GM18870 (cell line): ENCODE measurements around the gene HGFAC.

Experiments used
- ATAC-seq: cut with Tn5 transposase; IDR thresholded peaks from one replicate; pipeline ENCODE4 v1.9.1; 2021; ENCODE audit warnings: moderate library complexity; ENCODE audit not compliant: unreplicated experiment

The HGFAC gene

GRCh38 chr4:3441501-3442459, at the start of gene HGFAC:
HGFAC (plus strand) TSS chr4:3441968; CDS start chr4:3442002, 34 bp downstream.
- no peak for ATAC-seq

- ATAC-seq = no peak
These were observed 49.4 kb upstream of the HGFAC start for GRCh38 chr4:3392321-3392720.

GRCh38 chr4:3393171-3393570, 48.6 kb upstream of the HGFAC start:
- no peak for ATAC-seq

GRCh38 chr4:3396600-3396999, 45.2 kb upstream of the HGFAC start:
- no peak for ATAC-seq

- ATAC-seq = no peak
These were observed 44.6 kb upstream of the HGFAC start for GRCh38 chr4:3397128-3397527.

- ATAC-seq = no peak
These were observed 42.2 kb upstream of the HGFAC start for GRCh38 chr4:3399277-3400194.

- no peak for ATAC-seq
These were observed 40.2 kb upstream of the HGFAC start for GRCh38 chr4:3401436-3402171.

DNA sequence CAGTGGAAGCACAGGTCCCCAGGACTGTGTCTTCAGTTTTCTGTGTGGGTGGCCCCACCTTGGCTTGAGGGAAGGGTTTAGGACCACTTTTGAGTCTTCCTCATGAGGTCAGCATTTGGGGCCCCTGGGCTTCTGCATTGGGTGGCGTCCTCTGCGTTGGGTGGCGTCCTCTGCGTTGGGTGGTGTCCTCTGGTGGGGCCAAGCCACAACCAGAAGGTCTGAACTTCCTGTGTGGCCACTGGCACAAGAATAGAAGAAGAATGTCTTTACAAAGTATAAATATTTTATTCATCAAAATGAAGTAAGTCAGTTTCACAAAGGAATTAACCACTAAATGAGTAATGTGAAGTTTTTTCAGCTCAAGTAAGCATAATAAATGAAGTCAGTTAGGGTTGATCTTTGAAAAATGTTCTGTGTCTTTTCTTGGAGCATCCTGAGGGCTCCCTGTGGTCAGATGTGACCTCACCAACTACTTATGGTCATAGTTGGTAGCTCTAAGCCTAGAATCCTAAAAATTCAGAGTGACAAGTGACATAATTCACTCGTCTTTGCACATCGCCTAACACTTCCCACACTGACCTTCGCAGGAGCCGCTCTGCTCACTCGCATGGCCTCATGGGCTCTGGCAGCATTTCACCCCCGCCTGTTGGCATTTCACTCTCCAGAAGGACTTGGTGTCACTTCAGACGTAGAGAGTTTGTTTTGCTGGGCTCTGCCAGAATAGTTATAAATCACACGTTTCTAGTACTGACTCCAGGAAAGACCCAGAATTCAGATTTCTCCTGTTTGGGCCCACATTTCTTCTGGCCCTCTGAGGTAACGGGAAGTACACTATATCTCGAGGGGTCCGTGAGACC, 39.0 kb upstream of the HGFAC start:
- ATAC-seq = no peak

GRCh38 chr4:3403348-3403906, 38.3 kb upstream of the HGFAC start:
- ATAC-seq = no peak

DNA sequence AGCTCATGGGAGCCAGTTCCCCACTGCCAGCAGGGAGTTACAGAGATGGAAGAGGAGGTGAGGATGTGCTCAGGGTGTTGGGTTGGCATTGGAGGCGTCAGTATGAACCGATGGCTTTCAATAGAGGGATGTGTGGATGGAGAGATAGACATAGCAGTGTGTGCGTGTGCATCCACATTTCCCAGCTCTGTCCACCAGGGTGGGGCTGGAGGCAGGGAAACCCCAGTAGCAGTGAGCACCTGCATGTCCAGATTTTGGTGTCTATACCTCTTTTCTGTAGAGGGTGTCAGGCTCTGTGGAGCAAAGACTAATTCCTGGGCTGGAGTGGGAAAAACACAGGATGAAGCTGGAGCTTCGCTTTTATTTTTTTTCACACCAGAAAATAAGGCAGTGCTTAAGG, 37.2 kb upstream of the HGFAC start:
- no peak for ATAC-seq

DNA sequence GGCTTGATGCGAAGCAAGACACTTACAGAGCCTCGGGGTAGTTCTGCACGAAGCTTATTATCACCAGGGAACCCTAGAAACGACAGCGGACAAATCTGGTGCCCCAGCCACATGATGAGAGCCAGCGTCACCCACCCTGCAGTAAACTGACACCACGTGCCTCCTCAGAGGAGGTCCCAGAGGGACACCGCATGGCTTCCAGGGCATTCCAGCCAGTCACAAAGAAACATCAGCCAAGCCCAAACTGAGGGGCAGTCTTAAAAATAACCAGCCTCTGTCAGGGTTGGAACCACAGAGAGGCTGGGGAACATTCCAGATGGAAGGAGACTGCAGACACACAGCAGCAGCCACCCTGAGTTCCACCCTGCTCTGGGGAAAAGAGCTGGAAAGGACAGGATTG, 36.6 kb upstream of the HGFAC start:
- ATAC-seq = no peak

DNA sequence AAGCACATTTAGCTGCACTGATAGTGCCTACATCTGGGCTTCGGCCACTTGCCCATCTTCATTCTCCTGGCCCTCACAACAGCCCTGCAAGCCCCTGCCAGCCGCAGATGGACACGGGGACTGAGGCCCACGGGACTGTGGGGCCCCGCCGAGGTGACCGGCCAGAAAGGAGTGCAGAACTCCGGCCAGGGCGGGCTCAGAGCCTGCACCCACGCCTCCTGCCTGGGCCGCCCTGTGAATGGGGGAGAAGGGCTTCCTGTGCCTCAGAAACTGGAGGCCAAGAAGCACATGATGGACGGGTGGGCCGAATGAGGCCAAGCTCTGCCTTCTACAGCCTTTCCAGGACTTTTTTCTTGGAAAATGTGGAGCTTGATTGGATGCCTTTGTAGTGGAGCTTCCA, 35.7 kb upstream of the HGFAC start:
- ATAC-seq = no peak

- no peak for ATAC-seq
These were observed 35.3 kb upstream of the HGFAC start for GRCh38 chr4:3406431-3406830.

DNA sequence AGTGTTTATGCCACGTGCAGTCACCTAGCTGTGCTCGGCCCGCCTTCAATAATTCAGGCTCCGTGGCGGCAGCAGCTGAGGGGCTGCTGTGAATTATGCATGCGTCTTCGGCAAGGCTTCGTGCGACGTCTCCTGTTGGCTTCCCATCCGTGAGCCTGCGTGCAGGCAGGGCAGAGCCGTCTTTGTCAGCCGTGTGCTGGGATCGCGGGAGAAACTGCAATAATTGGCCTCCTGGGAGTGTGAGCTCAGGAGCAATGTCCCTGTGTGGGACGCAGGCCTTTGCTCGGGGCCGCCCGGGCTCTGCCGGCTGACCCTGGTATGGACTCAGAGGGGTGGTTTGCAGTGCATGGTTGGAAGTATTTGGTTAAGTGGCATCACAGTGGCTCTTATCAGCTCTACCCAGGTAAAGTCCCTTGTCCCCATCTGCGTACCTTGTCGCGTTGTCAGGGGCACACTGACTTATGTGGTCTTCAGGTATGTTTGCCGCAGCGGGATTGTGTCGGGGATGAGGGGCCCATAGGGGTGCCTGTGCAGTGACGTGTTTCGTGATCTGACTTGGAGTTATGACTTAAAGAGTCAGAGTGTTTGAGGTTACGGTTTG, 34.5 kb upstream of the HGFAC start:
- ATAC-seq = no peak

- no peak for ATAC-seq
These were observed 33.6 kb upstream of the HGFAC start for GRCh38 chr4:3407930-3408792.

GRCh38 chr4:3408793-3409330, 32.9 kb upstream of the HGFAC start:
- ATAC-seq = no peak

GRCh38 chr4:3409571-3410091, 32.1 kb upstream of the HGFAC start:
- no peak for ATAC-seq
